ENCODE results near the gene RBM39. TPM values are rescaled to one million over a fixed set of nuclear protein-coding genes. Genes with fewer than 3 reads are reported as not detected.
"Not testable (repeated sequence)": the region's sequence is repeated elsewhere in the genome, so short reads cannot be mapped to it uniquely, and the experiment has no call there.

RBM39 gene
- total and polyA plus RNA-seq, 5 experiments from 2014 or later: 110 to 713 (median 134) TPM

DNA sequence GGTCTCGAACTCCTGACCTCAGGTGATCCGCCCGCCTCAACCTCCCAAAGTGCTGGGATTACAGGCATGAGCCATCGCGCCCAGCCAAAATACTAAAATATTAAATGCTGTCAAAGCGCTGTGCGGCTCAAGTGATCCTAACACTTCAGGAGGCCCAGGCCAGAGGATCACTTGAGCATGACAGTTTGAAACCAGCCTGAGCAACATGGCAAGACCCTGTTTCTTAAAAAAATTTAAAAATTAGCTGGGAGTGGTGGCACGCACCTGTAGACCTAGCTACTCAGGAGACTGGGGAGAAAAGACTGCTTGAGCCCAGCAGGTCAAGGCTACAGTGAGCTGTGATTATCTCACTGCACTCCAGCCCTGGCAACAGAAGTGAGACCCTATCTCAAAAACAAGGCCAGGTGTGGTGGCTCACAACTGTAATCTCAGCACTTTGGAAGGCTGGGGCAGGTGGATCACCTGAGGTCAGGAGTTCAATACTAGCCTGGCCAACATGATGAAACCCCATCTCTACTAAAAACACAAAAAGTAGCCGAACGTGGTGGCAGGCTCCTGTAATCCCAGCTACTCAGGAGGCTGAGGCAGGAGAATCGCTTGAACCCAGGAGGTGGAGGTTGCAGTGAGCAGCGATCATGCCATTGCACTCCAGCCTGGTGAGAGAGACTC lies 18.3 kb downstream of the RBM39 start:
- Mint-ChIP-seq H3K27ac (peak overlapping the region in 4 of 10 donors; percentile 44 to 58 (median 50)), H3K4me3 (peak overlapping the region in 2 of 10 donors; percentile 38 to 43), H3K4me1 (peaks cover 21 to 60% (median 44%) of the 10 kb centered on the region in 4 donors), H3K36me3 (peaks cover 5 to 98% (median 36%) of the 10 kb centered on the region in 3 donors)
- not testable (repeated sequence) for DNase-seq, H3K27me3 Mint-ChIP-seq, ATAC-seq, H3K9me3 Mint-ChIP-seq
- POLR2A ChIA-PET: interaction anchor here (1.0 to 1.2 kb wide), 2 partner anchors 16 to 17 kb away, joined by 3 read pairs; no protein-coding TSS in a partner anchor

- Mint-ChIP-seq H3K4me1 (peaks cover 21 to 59% (median 45%) of the 10 kb centered on the region in 4 donors), H3K36me3 (peaks cover 5 to 99% (median 36%) of the 10 kb centered on the region in 3 donors), H3K27ac (peak overlapping the region in 6 of 10 donors; percentile 0 to 56 (median 6)), H3K4me3 (peak overlapping the region in 1 of 10 donors; percentile 38)
- not testable (repeated sequence) for DNase-seq, H3K27me3 Mint-ChIP-seq, H3K9me3 Mint-ChIP-seq
- ATAC-seq: peak in 1 of 2 donors; percentile 26
- POLR2A ChIA-PET: interaction anchor here (0.6 to 1.0 kb wide), 2 partner anchors 16 to 183 kb away, joined by 3 read pairs; no protein-coding TSS in a partner anchor
Measured at GRCh38 chr20:35723275-35723639, 18.8 kb downstream of the RBM39 start.

DNA sequence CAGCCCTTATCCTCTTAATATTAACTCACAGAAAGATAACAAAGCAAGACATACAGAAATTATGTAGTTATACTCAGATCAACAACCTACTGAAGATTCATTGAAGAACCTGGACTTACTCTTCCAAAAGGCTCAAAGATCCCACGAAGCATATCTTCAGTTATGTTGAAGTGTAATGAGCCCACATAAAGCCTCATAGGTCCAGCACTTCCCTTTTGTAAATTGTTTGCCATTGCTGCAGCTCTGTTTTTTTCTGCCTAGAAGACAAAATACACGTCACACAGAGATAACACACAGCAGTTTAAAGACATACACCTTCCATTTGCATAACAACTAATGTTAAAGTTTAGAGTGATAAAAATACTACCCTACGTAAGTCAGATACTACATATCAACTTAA lies 20.4 kb downstream of the RBM39 start:
- peak overlapping the region in 9 of 10 donors; percentile 1 to 81 (median 13) for H3K27ac Mint-ChIP-seq
- DNase-seq: no peak
- POLR2A ChIA-PET: interaction anchor here (1.0 to 3.2 kb wide), 2 partner anchors 8 to 21 kb away, joined by 3 to 19 read pairs; partner anchors contain the start of gene RBM39
- H3K9me3 Mint-ChIP-seq: no peaks in the 10 kb centered on the region
- peaks cover 21 to 62% (median 46%) of the 10 kb centered on the region in 4 donors for H3K4me1 Mint-ChIP-seq
- H3K4me3 Mint-ChIP-seq: peak overlapping the region in 5 of 10 donors; percentile 2 to 52 (median 22)
- no peak for ATAC-seq
- H3K27me3 Mint-ChIP-seq: no peaks in the 10 kb centered on the region
- peaks cover 5 to 98% (median 42%) of the 10 kb centered on the region in 3 donors for H3K36me3 Mint-ChIP-seq

DNA sequence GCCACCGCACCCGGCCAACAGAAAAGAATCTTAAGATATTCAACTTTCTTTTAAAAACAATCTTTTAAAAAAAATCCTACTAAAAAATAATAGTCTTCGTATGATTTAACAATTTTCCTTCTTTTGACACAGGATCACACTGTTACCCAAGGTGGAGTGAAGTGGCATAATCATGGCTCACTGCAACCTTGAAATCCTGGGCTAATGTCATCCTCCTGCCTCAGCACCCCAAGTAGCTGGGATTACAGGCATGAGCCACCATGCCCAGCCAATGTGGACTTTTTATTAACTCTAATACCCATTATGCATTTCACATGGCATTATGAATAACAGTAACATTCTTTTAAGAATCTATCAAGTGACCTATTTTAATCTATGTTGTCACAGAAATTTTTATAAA lies 20.8 kb downstream of the RBM39 start:
- Mint-ChIP-seq H3K4me1 (peaks cover 22 to 61% (median 45%) of the 10 kb centered on the region in 4 donors), H3K36me3 (peaks cover 5 to 98% (median 40%) of the 10 kb centered on the region in 3 donors), H3K27me3 (no peaks in the 10 kb centered on the region), H3K9me3 (no peaks in the 10 kb centered on the region), H3K4me3 (peak overlapping the region in 1 of 10 donors; percentile 52), H3K27ac (peak overlapping the region in 7 of 10 donors; percentile 1 to 81 (median 11))
- POLR2A ChIA-PET: interaction anchor here (1.0 to 3.2 kb wide), 2 partner anchors 8 to 21 kb away, joined by 3 to 19 read pairs; partner anchors contain the start of gene RBM39
- ATAC-seq: no peak
- DNase-seq: no peak

DNA sequence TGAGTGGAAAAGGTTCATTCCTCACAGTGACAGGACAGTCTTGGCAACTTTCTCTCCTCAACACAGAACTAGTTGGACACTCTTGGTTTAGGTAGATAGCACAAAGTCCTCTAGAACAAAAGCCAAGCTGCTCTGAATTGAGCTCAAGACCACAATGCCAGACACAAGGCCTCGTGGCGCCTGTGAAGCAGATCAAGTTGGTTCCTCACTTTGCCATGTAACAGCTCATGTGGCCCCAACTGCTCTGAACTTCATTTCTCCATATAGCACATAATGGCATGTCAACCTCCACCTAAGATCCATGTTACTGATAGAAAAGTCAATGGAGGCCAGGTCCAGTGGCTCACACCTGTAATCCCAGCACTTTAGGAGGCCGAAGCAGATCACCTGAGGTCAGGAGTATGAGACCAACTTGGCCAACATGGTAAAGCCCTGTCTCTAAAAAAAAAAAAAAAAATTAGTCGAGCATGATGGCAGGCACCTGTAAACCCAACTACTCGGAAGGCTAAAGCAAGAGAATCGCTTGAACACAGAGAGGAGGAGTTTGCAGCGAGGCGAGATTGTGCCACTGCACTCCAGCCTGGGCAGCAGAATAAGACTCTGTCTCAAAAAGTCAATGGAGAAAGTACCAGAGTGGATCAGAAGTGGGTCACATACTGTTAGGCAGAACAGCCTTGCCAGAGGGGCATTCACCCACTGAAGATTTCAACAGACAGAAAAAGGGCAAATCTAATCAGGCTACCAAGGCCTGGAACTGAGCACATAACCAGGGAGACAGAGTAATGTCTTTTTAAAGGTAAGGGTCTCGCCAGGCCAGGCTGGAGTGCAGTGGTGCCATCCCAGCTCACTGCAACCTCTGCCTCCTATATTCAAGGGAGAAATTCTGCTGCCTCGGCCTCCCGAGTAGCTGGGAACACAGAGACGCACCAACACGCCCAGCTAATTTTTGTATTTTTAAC lies 21.6 kb downstream of the RBM39 start:
- no peaks in the 10 kb centered on the region for H3K27me3 Mint-ChIP-seq
- H3K4me1 Mint-ChIP-seq: peaks cover 24 to 63% (median 49%) of the 10 kb centered on the region in 4 donors
- peaks cover 5 to 98% (median 36%) of the 10 kb centered on the region in 3 donors for H3K36me3 Mint-ChIP-seq
- H3K4me3 Mint-ChIP-seq: peak overlapping the region in 4 of 10 donors; percentile 8 to 26 (median 14)
- H3K27ac Mint-ChIP-seq: peak overlapping the region in 9 of 10 donors; percentile 34 to 86 (median 49)
- no peaks in the 10 kb centered on the region for H3K9me3 Mint-ChIP-seq
- DNase-seq: no peak
- peak in 1 of 2 donors; percentile 15 for ATAC-seq
- POLR2A ChIA-PET: interaction anchor here (0.8 to 3.2 kb wide), 5 partner anchors 9 to 93 kb away, joined by 3 to 19 read pairs (median 3); partner anchors contain the start of gene RBM39

GRCh38 chr20:35719717-35720116 lies 22.3 kb downstream of the RBM39 start:
- POLR2A ChIA-PET: interaction anchor here (0.8 to 3.2 kb wide), 5 partner anchors 17 to 94 kb away, joined by 3 to 19 read pairs (median 3); partner anchors contain the start of gene RBM39
- Mint-ChIP-seq H3K4me3 (peak overlapping the region in 1 of 10 donors; percentile 20), H3K4me1 (peaks cover 19 to 62% (median 48%) of the 10 kb centered on the region in 4 donors), H3K27ac (peak overlapping the region in 2 of 10 donors; percentile 45 to 63), H3K9me3 (no peaks in the 10 kb centered on the region), H3K36me3 (peaks cover 5 to 98% (median 31%) of the 10 kb centered on the region in 3 donors), H3K27me3 (no peaks in the 10 kb centered on the region)
- ATAC-seq (no peak), DNase-seq (no peak)

GRCh38 chr20:35718972-35719635 lies 23.0 kb downstream of the RBM39 start:
- peak overlapping the region in 2 of 10 donors; percentile 4 to 76 for H3K27ac Mint-ChIP-seq
- peaks cover 22 to 60% (median 48%) of the 10 kb centered on the region in 4 donors for H3K4me1 Mint-ChIP-seq
- no peaks in the 10 kb centered on the region for H3K9me3 Mint-ChIP-seq
- no peak for ATAC-seq
- H3K36me3 Mint-ChIP-seq: peaks cover 5 to 98% (median 29%) of the 10 kb centered on the region in 3 donors
- H3K4me3 Mint-ChIP-seq: peak overlapping the region in 1 of 10 donors; percentile 62
- POLR2A ChIA-PET: interaction anchor here (0.6 to 1.3 kb wide), 2 partner anchors 16 to 62 kb away, joined by 3 read pairs; no protein-coding TSS in a partner anchor
- DNase-seq: no peak
- H3K27me3 Mint-ChIP-seq: no peaks in the 10 kb centered on the region

- not testable (repeated sequence) for H3K9me3 Mint-ChIP-seq, ATAC-seq, DNase-seq, H3K27me3 Mint-ChIP-seq
- peaks cover 5 to 98% (median 27%) of the 10 kb centered on the region in 3 donors for H3K36me3 Mint-ChIP-seq
- peaks cover 23 to 63% (median 50%) of the 10 kb centered on the region in 4 donors for H3K4me1 Mint-ChIP-seq
- POLR2A ChIA-PET: interaction anchor here (1.3 kb wide), 1 partner anchor 15 kb away, joined by 3 read pairs; no protein-coding TSS in a partner anchor
- peak overlapping the region in 2 of 10 donors; percentile 17 to 63 for H3K4me3 Mint-ChIP-seq
- H3K27ac Mint-ChIP-seq: peak overlapping the region in 6 of 10 donors; percentile 25 to 76 (median 66)
Measured at GRCh38 chr20:35718321-35718720, 23.7 kb downstream of the RBM39 start.

GRCh38 chr20:35716330-35716729 lies 25.7 kb downstream of the RBM39 start:
- Mint-ChIP-seq H3K9me3 (no peaks in the 10 kb centered on the region), H3K27ac (peak overlapping the region in 2 of 10 donors; percentile 1 to 40), H3K4me1 (peaks cover 24 to 61% (median 49%) of the 10 kb centered on the region in 4 donors), H3K4me3 (no peak overlapping the region), H3K27me3 (no peaks in the 10 kb centered on the region), H3K36me3 (peaks cover 0 to 97% (median 29%) of the 10 kb centered on the region in 3 donors)
- ATAC-seq (no peak), DNase-seq (no peak)
- POLR2A ChIA-PET: interaction anchor here (0.7 to 1.2 kb wide), 4 partner anchors 11 to 53 kb away, joined by 3 to 9 read pairs (median 3); no protein-coding TSS in a partner anchor

DNA sequence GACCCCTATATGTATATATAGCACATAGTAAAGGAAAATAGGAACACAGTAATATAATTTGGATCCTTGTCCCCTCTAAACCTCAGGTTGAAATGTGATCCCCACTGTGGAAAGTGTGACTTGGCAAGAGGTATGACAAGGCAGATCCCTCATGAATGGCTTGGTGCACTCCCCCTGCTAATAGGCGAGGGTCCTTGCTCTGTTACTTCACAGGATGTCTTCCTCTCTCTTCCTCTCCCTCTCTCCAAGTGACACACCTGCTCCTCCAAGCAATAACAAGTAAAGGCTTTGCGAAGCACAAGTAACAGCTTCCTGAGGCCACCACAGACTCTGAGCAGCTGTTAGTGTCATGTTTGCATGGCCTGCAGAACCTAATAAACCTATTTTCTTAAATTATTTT lies 26.4 kb downstream of the RBM39 start:
- H3K4me1 Mint-ChIP-seq: peaks cover 28 to 64% (median 52%) of the 10 kb centered on the region in 4 donors
- ATAC-seq (no peak), DNase-seq (no peak)
- H3K4me3 Mint-ChIP-seq: peak overlapping the region in 2 of 10 donors; percentile 20 to 37
- no peaks in the 10 kb centered on the region for H3K9me3 Mint-ChIP-seq
- peaks cover 0 to 97% (median 28%) of the 10 kb centered on the region in 3 donors for H3K36me3 Mint-ChIP-seq
- no peaks in the 10 kb centered on the region for H3K27me3 Mint-ChIP-seq
- POLR2A ChIA-PET: interaction anchor here (0.7 to 1.2 kb wide), 2 partner anchors 12 to 216 kb away, joined by 3 to 9 read pairs; no protein-coding TSS in a partner anchor
- peak overlapping the region in 3 of 10 donors; percentile 24 to 66 (median 63) for H3K27ac Mint-ChIP-seq

- H3K9me3 Mint-ChIP-seq: no peaks in the 10 kb centered on the region
- DNase-seq (no peak), ATAC-seq (no peak)
- H3K4me3 Mint-ChIP-seq: peak overlapping the region in 2 of 10 donors; percentile 20 to 22
- POLR2A ChIA-PET: interaction anchor here (1.4 kb wide), 1 partner anchor 28 kb away, joined by 7 read pairs; the partner anchor contains the start of gene RBM39
- H3K27ac Mint-ChIP-seq: peak overlapping the region in 3 of 10 donors; percentile 29 to 68 (median 38)
- peaks cover 27 to 70% (median 54%) of the 10 kb centered on the region in 4 donors for H3K4me1 Mint-ChIP-seq
- no peaks in the 10 kb centered on the region for H3K27me3 Mint-ChIP-seq
- H3K36me3 Mint-ChIP-seq: peaks cover 0 to 98% (median 29%) of the 10 kb centered on the region in 3 donors
Measured at GRCh38 chr20:35714127-35714526, 27.9 kb downstream of the RBM39 start.

Measured in naive thymus-derived CD8-positive, alpha-beta T cell (primary cell).